NCI-H2107 treated with DMSO at 0.1 percent for 48 hours (cell line): ENCODE measurements around the gene TBX4.
"Not testable (repeated sequence)": the region's sequence is repeated elsewhere in the genome, so short reads cannot be mapped to it uniquely, and the experiment has no call there.

ENCODE experiments used
- DNase-seq: peaks from one replicate; lab custom pipeline; 2025; ENCODE audit not compliant: unreplicated experiment; lab: John Stamatoyannopoulos, UW

The TBX4 gene

GRCh38 chr17:61427567-61427966, 24.7 kb upstream of the TBX4 start:
- DNase-seq: no peak

- DNase-seq: no peak
These were observed 22.9 kb upstream of the TBX4 start for GRCh38 chr17:61429274-61429673.

GRCh38 chr17:61429831-61430230, 22.4 kb upstream of the TBX4 start:
- not testable (repeated sequence) for DNase-seq

GRCh38 chr17:61431594-61432311, 20.5 kb upstream of the TBX4 start:
- DNase-seq: no peak

GRCh38 chr17:61436273-61436672, 15.9 kb upstream of the TBX4 start:
- DNase-seq: no peak

- DNase-seq: no peak
These were observed 15.1 kb upstream of the TBX4 start for GRCh38 chr17:61436995-61437704.

- DNase-seq: no peak
These were observed 11.5 kb upstream of the TBX4 start for GRCh38 chr17:61440697-61441096.

- not testable (repeated sequence) for DNase-seq
These were observed 10.7 kb upstream of the TBX4 start for GRCh38 chr17:61441507-61441906.

- DNase-seq: no peak
These were observed 10.0 kb upstream of the TBX4 start for GRCh38 chr17:61442136-61442775.

GRCh38 chr17:61442878-61443474, 9.2 kb upstream of the TBX4 start:
- no peak for DNase-seq

GRCh38 chr17:61443475-61443882, 8.7 kb upstream of the TBX4 start:
- DNase-seq: no peak

- no peak for DNase-seq
These were observed 8.1 kb upstream of the TBX4 start for GRCh38 chr17:61444075-61444474.

- no peak for DNase-seq
These were observed 7.4 kb upstream of the TBX4 start for GRCh38 chr17:61444831-61445230.

GRCh38 chr17:61447358-61447757, 4.9 kb upstream of the TBX4 start:
- no peak for DNase-seq

GRCh38 chr17:61448042-61448441, 4.2 kb upstream of the TBX4 start:
- no peak for DNase-seq

- DNase-seq: not testable (repeated sequence)
These were observed 3.1 kb upstream of the TBX4 start for GRCh38 chr17:61449140-61449539.

- DNase-seq: no peak
These were observed 2.2 kb upstream of the TBX4 start for GRCh38 chr17:61449707-61450640.

- no peak for DNase-seq
These were observed 1.3 kb upstream of the TBX4 start for GRCh38 chr17:61450641-61451537.

GRCh38 chr17:61451538-61452300, 503 bp upstream of the TBX4 start:
- DNase-seq: no peak
